Brain microvascular endothelial cell (primary cell): ENCODE results near the gene EVC.

ENCODE experiments used
- DNase-seq: peaks from one replicate; pipeline ENCODE4 v3.0.0-alpha.2; 2020
- H3K27ac ChIP-seq: fragments of 250-450 bp; sonication (Bioruptor Pico); 2 replicates; pipeline ENCODE4 v1.5.1; 2020; ENCODE audit warnings: mild to moderate bottlenecking, moderate library complexity
- H3K27me3 ChIP-seq: fragments of 250-450 bp; sonication (Bioruptor Pico); replicated peaks from 2 replicates; pipeline ENCODE4 v1.5.1; 2020; ENCODE audit warnings: mild to moderate bottlenecking
- H3K36me3 ChIP-seq: fragments of 250-450 bp; sonication (Bioruptor Pico); replicated peaks from 2 replicates; pipeline ENCODE4 v1.5.1; 2020; ENCODE audit warnings: mild to moderate bottlenecking
- H3K4me3 ChIP-seq: 2 replicates; pipeline ENCODE4 v1.5.1; 2011; ENCODE audit warnings: low read depth, mild to moderate bottlenecking, control low read depth, low read length, moderate library complexity
- in situ Hi-C: cut with HindIII; loops from 2 replicates; pipeline ENCODE4 v1.10.0; 2017; ENCODE audit warnings: low sequenced_read_pairs, low pct_ligation_motif_present
- TF ChIP-seq, protein P1 (sequence below): IDR thresholded peaks from 2 replicates; pipeline ENCODE4 v1.5.1; 2011; ENCODE audit warnings: low read depth, mild to moderate bottlenecking, moderate library complexity, low read length, control low read depth, inconsistent platforms; ENCODE audit errors: missing control alignments

EVC gene

DNA sequence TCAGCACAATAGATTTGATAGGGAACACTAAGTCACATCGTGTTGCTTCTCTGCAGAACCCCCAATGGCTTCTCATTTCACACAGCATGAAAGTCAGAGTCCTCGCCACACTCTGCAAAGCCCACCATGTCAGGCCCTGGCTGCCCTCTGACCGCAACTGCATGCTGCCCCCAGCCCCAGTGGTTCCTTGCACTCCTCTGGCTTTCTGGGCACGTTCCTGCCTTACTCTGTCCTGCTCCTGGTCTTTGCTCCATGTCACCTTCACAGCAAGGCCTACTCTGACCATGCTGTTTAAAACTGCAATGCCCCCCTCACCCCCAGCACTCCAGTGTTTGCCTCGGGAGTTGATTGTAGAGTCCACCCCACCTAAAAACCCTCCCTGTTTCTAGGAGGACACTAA is 78.1 kb downstream of the EVC start:
- DNase-seq: no peak
- TF ChIP-seq, protein P1, sequence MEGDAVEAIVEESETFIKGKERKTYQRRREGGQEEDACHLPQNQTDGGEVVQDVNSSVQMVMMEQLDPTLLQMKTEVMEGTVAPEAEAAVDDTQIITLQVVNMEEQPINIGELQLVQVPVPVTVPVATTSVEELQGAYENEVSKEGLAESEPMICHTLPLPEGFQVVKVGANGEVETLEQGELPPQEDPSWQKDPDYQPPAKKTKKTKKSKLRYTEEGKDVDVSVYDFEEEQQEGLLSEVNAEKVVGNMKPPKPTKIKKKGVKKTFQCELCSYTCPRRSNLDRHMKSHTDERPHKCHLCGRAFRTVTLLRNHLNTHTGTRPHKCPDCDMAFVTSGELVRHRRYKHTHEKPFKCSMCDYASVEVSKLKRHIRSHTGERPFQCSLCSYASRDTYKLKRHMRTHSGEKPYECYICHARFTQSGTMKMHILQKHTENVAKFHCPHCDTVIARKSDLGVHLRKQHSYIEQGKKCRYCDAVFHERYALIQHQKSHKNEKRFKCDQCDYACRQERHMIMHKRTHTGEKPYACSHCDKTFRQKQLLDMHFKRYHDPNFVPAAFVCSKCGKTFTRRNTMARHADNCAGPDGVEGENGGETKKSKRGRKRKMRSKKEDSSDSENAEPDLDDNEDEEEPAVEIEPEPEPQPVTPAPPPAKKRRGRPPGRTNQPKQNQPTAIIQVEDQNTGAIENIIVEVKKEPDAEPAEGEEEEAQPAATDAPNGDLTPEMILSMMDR: no peak
- H3K36me3 ChIP-seq: peaks cover 69% of the 10 kb centered on the region
- no peaks in the 10 kb centered on the region for H3K27me3 ChIP-seq
- H3K4me3 ChIP-seq: no peak overlapping the region
- H3K27ac ChIP-seq: no peak overlapping the region
- in situ Hi-C loops: no loop called here

DNA sequence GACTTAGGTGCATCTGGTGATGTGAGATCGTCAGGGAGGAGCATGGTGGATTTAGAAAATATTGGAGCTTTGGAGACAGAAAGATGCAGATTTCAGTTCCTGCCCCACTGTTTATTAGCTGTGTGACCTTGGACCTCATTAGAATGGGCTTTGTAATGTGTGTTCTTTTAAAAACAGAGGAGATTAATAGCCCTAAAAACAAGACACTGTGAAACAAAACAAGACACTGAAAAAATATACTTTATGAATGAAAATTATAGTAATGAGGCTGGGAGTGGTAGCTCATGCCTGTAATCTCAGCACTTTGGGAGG is 79.5 kb downstream of the EVC start:
- DNase-seq: no peak
- H3K36me3 ChIP-seq: peaks cover 68% of the 10 kb centered on the region
- in situ Hi-C loops: no loop called here

DNA sequence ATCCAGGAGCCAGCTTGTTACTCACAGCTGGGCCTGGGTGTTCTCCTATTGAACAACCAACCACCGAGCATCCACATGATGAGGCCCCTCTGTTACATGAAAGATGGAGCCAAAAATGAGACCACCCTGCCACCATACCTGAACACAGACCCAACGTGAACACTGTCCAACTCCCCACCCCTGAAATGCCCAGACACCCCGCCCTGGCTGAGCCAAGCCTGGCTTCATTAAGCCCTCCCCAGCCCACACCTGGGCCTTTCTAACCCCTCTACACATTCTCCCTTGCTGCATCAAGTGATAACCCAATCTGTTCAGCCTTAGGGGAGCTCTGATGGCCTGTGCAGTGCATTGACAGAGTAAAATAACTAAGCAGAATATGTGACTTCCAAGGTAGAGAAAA is 80.7 kb downstream of the EVC start:
- no peaks in the 10 kb centered on the region for H3K27me3 ChIP-seq
- H3K4me3 ChIP-seq: no peak overlapping the region
- in situ Hi-C loops: no loop called here
- H3K27ac ChIP-seq: no peak overlapping the region
- H3K36me3 ChIP-seq: peaks cover 71% of the 10 kb centered on the region
- no peak for DNase-seq
- TF ChIP-seq, protein P1: no peak

More for the DNA sequence above, 79.5 kb downstream of the EVC start:
- TF ChIP-seq, protein P1: no peak
- H3K27ac ChIP-seq: no peak overlapping the region
- no peaks in the 10 kb centered on the region for H3K27me3 ChIP-seq
- no peak overlapping the region for H3K4me3 ChIP-seq

DNA sequence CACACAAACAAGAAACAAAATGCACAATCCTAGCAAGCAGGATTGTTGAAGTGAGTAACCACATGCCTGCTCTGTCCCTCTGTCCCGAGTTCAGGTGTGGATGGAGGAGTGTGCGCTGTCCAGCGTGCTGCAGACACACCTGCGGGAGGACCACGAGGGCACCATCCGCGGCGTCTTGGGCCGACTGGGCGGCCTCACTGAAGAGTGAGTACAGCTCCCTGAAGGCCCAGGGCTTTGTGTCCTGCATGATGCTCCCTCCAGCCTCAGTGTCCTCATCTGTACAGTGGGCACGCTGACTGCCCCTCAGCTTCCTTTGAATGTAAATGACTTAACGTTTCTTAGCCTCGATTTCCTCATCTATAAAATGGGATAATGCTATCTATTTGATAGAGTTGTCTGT is 82.5 kb downstream of the EVC start:
- peaks cover 71% of the 10 kb centered on the region for H3K36me3 ChIP-seq
- H3K4me3 ChIP-seq: no peak overlapping the region
- in situ Hi-C loops: no loop called here
- no peak overlapping the region for H3K27ac ChIP-seq
- H3K27me3 ChIP-seq: no peaks in the 10 kb centered on the region
- TF ChIP-seq, protein P1: no peak
- DNase-seq: no peak

DNA sequence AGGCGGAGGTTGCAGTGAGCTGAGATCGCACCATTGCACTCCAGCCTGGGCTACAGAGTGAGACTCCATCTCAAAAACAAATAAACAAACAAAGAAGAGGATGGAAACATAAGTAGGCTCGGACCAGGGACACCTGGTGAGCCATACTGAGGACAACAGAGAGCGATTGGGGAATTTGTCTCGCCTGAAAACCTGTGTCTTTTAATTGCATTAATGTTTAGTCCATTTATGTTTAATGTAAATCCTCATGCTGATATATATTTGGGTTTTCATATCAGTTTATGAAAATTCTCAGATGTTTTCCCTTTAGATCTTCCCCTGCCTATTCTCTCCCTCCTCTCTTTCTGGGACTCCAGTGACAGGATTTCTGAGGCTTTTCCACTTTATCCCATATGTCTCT is 84.6 kb downstream of the EVC start:
- Histone ChIP-seq H3K36me3 (peaks cover 69% of the 10 kb centered on the region), H3K4me3 (no peak overlapping the region), H3K27ac (no peak overlapping the region), H3K27me3 (no peaks in the 10 kb centered on the region)
- TF ChIP-seq, protein P1: no peak
- in situ Hi-C loops: no loop called here
- no peak for DNase-seq

DNA sequence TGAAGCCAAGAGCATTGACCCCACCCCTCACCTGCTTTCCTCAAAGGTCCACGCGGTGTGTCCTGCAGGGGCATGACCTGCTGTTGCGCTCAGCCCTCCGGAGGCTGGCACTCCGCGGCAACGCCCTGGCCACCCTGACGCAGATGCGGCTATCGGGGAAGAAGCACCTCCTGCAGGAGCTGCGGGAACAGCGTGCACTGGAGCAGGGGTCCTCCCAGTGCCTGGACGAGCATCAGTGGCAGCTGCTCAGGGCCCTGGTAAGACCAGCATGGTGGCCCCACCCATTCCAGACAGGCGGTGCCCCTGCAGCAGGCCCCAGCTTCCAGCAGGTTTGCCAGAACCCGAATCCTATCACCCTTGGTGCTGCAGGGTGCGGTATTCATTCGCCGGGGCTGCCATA is 86.0 kb downstream of the EVC start:
- TF ChIP-seq, protein P1: no peak
- in situ Hi-C loops: no loop called here
- Histone ChIP-seq H3K27me3 (no peaks in the 10 kb centered on the region), H3K4me3 (no peak overlapping the region), H3K27ac (no peak overlapping the region), H3K36me3 (peaks cover 75% of the 10 kb centered on the region)
- no peak for DNase-seq
